IgD-negative memory B cell (primary cell): ENCODE measurements around the gene COQ5. TPM values are rescaled to one million over a fixed set of nuclear protein-coding genes. Genes with fewer than 3 reads are reported as not detected.

Experiments used
- H3K27ac Mint-ChIP-seq, 3 donors: one replicate each; pipeline ENCODE4 v1.8.0; 2020 to 2022; ENCODE audit warnings: mild to moderate bottlenecking in 3 of 3, mixed read lengths in 3 of 3, moderate library complexity in 1 of 3
- H3K27me3 Mint-ChIP-seq: one replicate; pipeline ENCODE4 v1.8.0; 2021; ENCODE audit warnings: mixed read lengths
- H3K36me3 Mint-ChIP-seq: one replicate; pipeline ENCODE4 v1.8.0; 2020; ENCODE audit warnings: mild to moderate bottlenecking, mixed read lengths
- H3K4me1 Mint-ChIP-seq, 3 donors: one replicate each; pipeline ENCODE4 v1.8.0; 2020 to 2022; ENCODE audit warnings: mixed read lengths in 3 of 3, mild to moderate bottlenecking in 1 of 3
- H3K4me3 Mint-ChIP-seq, 4 donors: one replicate each; pipeline ENCODE4 v1.8.0; 2020 to 2022; ENCODE audit warnings: mild to moderate bottlenecking in 4 of 4, mixed read lengths in 4 of 4, moderate library complexity in 3 of 4
- H3K9me3 Mint-ChIP-seq, 3 donors: one replicate each; pipeline ENCODE4 v1.8.0; 2020 to 2021; ENCODE audit warnings: mixed read lengths in 3 of 3, mild to moderate bottlenecking in 1 of 3
- polyA plus RNA-seq: library from polyadenylated mRNA; unstranded; fragments of 300-500 nt; fragmentation: Illumina TruSeq; gene quantifications from one replicate; pipeline ENCODE4 v1.2.3, GENCODE V29; 2021

The COQ5 gene
- polyA plus RNA-seq, 1 donor from 2014 or later: 29.1 TPM

DNA sequence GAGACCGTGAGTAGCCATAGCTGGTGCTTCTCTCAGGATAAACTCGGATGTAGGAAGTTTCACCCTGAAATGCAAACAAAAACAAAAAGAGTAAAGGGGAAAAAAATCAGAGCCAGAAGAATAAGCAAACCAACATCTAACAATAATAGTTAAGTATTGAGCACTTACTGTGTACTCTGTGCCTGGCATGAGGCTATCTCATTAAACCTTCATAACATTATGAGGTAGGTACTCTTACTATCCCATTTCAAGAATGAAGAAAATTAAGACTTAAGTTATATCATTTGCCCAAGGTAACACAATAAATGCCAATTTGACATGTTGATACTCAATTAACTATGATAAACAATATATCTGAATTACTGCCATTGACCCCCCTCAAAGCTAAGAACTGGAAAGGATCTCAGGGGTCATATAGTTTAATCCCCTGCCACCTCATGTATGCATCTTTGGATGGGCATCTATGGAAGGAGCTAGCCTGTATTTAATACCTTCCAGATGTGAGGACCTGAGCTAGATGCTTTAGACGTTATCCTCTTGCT is 66.8 kb downstream of the COQ5 start:
- Mint-ChIP-seq H3K4me1 (peaks cover 10 to 29% (median 15%) of the 10 kb centered on the region in 3 donors), H3K27me3 (no peaks in the 10 kb centered on the region), H3K27ac (peak overlapping the region in 1 of 3 donors; percentile 25), H3K4me3 (no peak overlapping the region), H3K9me3 (no peaks in the 10 kb centered on the region), H3K36me3 (peaks cover 1% of the 10 kb centered on the region)

DNA sequence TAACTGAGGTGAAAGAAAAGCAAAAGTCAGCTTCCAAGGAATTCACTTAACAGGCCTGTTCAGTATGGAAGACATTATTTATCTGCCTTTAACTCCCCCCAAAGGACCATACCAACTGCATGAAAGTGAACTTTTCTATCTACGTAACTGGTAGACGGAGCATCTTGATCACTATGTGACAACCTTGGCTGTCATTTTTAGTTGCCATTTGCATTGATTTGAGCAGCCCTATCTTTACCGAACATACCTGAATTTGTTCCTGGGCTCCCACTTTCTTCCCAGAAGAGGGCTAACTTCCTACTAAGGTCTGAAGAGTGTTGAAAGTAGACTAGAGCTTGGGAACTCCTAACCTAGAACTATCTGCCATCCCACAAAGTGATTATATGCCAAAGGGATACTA is 68.8 kb downstream of the COQ5 start:
- Mint-ChIP-seq H3K27ac (peak overlapping the region in 1 of 3 donors; percentile 76), H3K27me3 (no peaks in the 10 kb centered on the region), H3K9me3 (no peaks in the 10 kb centered on the region), H3K4me1 (peaks cover 0 to 12% (median 3%) of the 10 kb centered on the region in 3 donors), H3K36me3 (peaks cover 1% of the 10 kb centered on the region), H3K4me3 (no peak overlapping the region)

DNA sequence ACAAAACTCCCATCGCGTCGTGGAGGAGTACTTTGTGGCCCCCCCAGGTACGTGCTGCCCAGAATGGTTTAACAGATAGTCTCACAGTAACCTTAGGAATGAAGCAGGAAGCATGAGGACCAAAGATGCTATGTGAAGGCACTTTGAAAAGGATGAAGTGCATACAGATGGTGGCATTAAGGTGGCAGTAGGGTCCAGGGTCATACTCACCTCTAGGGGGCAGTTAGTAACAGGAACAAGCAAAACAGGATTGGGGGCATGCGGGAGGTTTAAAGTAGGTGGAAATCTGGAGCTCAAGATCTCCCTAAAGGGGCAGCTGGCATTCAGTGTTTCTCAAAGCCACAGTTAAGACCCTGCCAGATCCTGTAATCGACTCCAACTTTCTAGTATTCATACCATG is 71.8 kb downstream of the COQ5 start:
- peaks cover 3 to 6% (median 4%) of the 10 kb centered on the region in 3 donors for H3K4me1 Mint-ChIP-seq
- H3K4me3 Mint-ChIP-seq: no peak overlapping the region
- H3K27me3 Mint-ChIP-seq: no peaks in the 10 kb centered on the region
- H3K27ac Mint-ChIP-seq: no peak overlapping the region
- no peaks in the 10 kb centered on the region for H3K9me3 Mint-ChIP-seq
- peaks cover 1% of the 10 kb centered on the region for H3K36me3 Mint-ChIP-seq

DNA sequence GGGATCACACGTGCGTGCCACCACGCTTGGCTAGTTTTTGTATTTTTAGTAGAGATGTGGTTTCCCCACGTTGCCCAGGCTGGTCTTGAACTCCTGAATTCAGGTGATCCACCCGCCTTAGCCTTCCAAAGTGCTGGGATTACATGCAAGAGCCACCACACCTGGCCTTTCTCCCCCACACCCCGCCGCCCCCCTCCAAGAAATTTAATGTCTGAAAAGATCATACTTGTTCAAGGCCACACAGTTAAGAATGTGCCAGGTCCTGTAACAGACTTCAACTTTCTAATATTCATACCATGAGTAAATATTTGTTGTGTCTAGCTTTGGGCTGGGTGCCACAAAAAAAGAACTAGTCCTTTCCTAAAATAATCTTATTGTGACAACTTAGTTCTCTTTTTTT is 73.7 kb downstream of the COQ5 start:
- Mint-ChIP-seq H3K27me3 (no peaks in the 10 kb centered on the region), H3K4me1 (peaks cover 3 to 6% (median 4%) of the 10 kb centered on the region in 3 donors), H3K36me3 (no peaks in the 10 kb centered on the region), H3K9me3 (no peaks in the 10 kb centered on the region), H3K27ac (no peak overlapping the region), H3K4me3 (peak overlapping the region in 1 of 4 donors; percentile 2)

DNA sequence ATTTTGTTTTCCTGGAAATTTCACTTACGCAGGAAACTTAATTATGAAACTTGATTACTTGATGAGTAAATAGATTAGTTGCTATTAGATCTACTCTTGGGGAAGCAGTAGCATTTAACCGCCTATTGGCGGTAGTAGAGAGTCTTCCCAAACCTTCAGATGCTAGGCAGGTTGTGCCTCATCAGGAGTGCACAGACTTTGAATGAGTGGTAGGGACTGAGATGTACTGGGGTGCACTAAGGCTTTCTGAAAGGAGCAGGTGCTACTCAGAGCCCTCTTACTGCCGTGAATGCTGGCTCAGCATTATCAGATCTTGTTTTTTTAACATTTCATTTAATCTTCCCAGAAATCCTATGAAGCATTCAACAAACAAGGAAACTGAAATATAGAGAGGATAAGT is 75.0 kb downstream of the COQ5 start:
- Mint-ChIP-seq H3K4me1 (peaks cover 4 to 6% (median 6%) of the 10 kb centered on the region in 3 donors), H3K4me3 (peak overlapping the region in 1 of 4 donors; percentile 5)

More for the DNA sequence above, 75.0 kb downstream of the COQ5 start:
- Mint-ChIP-seq H3K27me3 (no peaks in the 10 kb centered on the region), H3K36me3 (no peaks in the 10 kb centered on the region), H3K27ac (peak overlapping the region in 2 of 3 donors; percentile 1 to 59), H3K9me3 (no peaks in the 10 kb centered on the region)

Other genes starting within 250 kb of the COQ5 start
- not detected for gene RNU4-2, start 237.3 kb downstream of the COQ5 start, polyA plus RNA-seq
- not detected for gene RNU4-1, start 235.9 kb downstream of the COQ5 start, polyA plus RNA-seq
- gene SIRT4, start 226.8 kb downstream of the COQ5 start, polyA plus RNA-seq: 0.74 TPM
- not detected for gene PLA2G1B, start 201.4 kb downstream of the COQ5 start, polyA plus RNA-seq
- not detected for gene MSI1, start 160.0 kb downstream of the COQ5 start, polyA plus RNA-seq
- 830 TPM for gene COX6A1, start 91.0 kb downstream of the COQ5 start, polyA plus RNA-seq
- gene TRIAP1, start 82.8 kb downstream of the COQ5 start, polyA plus RNA-seq: 53.0 TPM
- gene GATC, start 82.7 kb downstream of the COQ5 start, polyA plus RNA-seq: 23.0 TPM
- gene SRSF9, start 59.4 kb downstream of the COQ5 start, polyA plus RNA-seq: 204 TPM
- 442 TPM for gene DYNLL1, start 33.0 kb downstream of the COQ5 start, polyA plus RNA-seq
- 111 TPM for gene RNF10, start 5.2 kb upstream of the COQ5 start, polyA plus RNA-seq
- gene POP5, start 52.2 kb upstream of the COQ5 start, polyA plus RNA-seq: 74.2 TPM
- gene CABP1, start 111.5 kb upstream of the COQ5 start, polyA plus RNA-seq: not detected
- 64.3 TPM for gene MLEC, start 158.0 kb upstream of the COQ5 start, polyA plus RNA-seq
- 4.9 TPM for gene UNC119B, start 181.3 kb upstream of the COQ5 start, polyA plus RNA-seq
- 14.1 TPM for gene ACADS, start 196.7 kb upstream of the COQ5 start, polyA plus RNA-seq